ENCODE data around the gene IGFBP3. TPM values are rescaled to one million over a fixed set of nuclear protein-coding genes. Genes with fewer than 3 reads are reported as not detected.

The IGFBP3 gene
- total RNA-seq, 1 donor, result 2,181 TPM

DNA sequence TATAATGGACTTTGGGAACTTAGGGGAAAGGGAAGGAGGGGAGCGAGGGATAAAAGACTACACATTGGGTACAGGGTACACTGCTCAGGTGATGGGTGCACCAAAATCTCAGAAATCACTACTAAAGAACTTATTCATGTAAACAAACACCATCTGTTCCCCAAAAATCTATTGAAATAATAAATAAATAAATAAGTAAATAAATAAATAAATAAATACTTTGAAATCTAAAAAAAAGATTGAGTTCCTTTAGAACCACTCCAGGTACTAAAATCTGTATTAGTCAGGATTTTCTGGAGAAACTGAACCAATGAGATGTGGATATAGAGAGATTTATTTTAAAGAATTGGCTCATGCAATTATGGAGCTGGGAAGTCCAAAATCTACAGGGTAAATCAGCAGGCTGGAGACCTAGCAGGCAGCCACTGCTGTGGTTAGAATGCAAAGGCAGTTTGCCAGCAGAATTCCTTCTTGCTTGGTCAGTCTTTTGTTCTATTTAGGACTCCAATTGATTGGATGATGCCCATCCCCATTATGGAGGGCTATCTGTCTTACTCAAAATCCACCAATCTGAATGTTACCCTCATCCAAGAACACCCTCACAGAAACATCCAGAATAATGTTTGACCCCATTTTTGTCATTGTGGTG is 23.9 kb downstream of the IGFBP3 start:
- peaks cover 17% of the 10 kb centered on the region for H3K4me1 ChIP-seq (ENCODE audit: insufficient read depth, low read length)
- H4K20me1 ChIP-seq (ENCODE audit: insufficient read depth, low read length), result no peaks in the 10 kb centered on the region
- H2AFZ ChIP-seq (ENCODE audit: low read length), result no peak overlapping the region
- H3K4me3 ChIP-seq (ENCODE audit: insufficient read depth, low read length), result no peak overlapping the region
- H3K79me2 ChIP-seq (ENCODE audit: insufficient read depth, low read length), result no peaks in the 10 kb centered on the region
- H3K4me2 ChIP-seq (ENCODE audit: insufficient read depth, low read length), result no peak overlapping the region
- H3K27me3 ChIP-seq (ENCODE audit: insufficient read depth, low read length), result peaks cover 3% of the 10 kb centered on the region
- TF ChIP-seq, protein P1, sequence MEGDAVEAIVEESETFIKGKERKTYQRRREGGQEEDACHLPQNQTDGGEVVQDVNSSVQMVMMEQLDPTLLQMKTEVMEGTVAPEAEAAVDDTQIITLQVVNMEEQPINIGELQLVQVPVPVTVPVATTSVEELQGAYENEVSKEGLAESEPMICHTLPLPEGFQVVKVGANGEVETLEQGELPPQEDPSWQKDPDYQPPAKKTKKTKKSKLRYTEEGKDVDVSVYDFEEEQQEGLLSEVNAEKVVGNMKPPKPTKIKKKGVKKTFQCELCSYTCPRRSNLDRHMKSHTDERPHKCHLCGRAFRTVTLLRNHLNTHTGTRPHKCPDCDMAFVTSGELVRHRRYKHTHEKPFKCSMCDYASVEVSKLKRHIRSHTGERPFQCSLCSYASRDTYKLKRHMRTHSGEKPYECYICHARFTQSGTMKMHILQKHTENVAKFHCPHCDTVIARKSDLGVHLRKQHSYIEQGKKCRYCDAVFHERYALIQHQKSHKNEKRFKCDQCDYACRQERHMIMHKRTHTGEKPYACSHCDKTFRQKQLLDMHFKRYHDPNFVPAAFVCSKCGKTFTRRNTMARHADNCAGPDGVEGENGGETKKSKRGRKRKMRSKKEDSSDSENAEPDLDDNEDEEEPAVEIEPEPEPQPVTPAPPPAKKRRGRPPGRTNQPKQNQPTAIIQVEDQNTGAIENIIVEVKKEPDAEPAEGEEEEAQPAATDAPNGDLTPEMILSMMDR (IDR thresholded peaks at IDR 0.05; ENCODE audit: extremely low read depth, low read depth, low read length), result no peak
- H3K36me3 ChIP-seq (ENCODE audit: insufficient read depth, low read length), result no peaks in the 10 kb centered on the region
- DNase-seq (ENCODE audit: insufficient read length, low spot score, missing footprints), result no peak
- H3K9me3 ChIP-seq (ENCODE audit: low read depth, low read length), result no peaks in the 10 kb centered on the region
- peak overlapping the region; percentile 64 for H3K27ac ChIP-seq (ENCODE audit: low read depth, low read length)

DNA sequence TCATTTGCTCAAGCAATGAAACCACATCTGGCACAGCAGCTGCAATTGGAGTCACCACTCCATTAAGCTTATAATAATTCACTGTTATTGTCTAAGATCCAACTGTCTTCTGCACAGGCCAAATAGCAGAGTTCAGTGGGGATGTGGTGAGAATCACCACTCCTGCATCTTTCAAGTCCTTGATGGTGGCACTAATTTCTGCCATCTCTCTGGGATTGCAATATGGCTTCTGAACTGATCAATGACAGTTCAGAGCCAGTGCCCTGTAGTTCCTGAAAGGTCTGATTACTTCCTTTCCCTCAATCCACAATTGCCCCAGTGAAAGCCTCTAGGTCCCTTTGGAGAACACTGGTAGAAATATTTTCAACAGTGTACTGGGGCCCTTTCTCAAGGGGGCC is 26.4 kb downstream of the IGFBP3 start:
- H3K79me2 ChIP-seq (ENCODE audit: insufficient read depth, low read length), result no peaks in the 10 kb centered on the region
- peaks cover 17% of the 10 kb centered on the region for H3K4me1 ChIP-seq (ENCODE audit: insufficient read depth, low read length)
- no peaks in the 10 kb centered on the region for H4K20me1 ChIP-seq (ENCODE audit: insufficient read depth, low read length)
- no peak overlapping the region for H2AFZ ChIP-seq (ENCODE audit: low read length)
- H3K9me3 ChIP-seq (ENCODE audit: low read depth, low read length), result no peaks in the 10 kb centered on the region
- H3K27ac ChIP-seq (ENCODE audit: low read depth, low read length), result no peak overlapping the region
- peaks cover under 1% of the 10 kb centered on the region for H3K27me3 ChIP-seq (ENCODE audit: insufficient read depth, low read length)
- no peak overlapping the region for H3K4me2 ChIP-seq (ENCODE audit: insufficient read depth, low read length)
- DNase-seq (ENCODE audit: insufficient read length, low spot score, missing footprints), result no peak
- no peak overlapping the region for H3K4me3 ChIP-seq (ENCODE audit: insufficient read depth, low read length)
- TF ChIP-seq, protein P1 (IDR thresholded peaks at IDR 0.05; ENCODE audit: extremely low read depth, low read depth, low read length), result no peak
- H3K36me3 ChIP-seq (ENCODE audit: insufficient read depth, low read length), result no peaks in the 10 kb centered on the region

DNA sequence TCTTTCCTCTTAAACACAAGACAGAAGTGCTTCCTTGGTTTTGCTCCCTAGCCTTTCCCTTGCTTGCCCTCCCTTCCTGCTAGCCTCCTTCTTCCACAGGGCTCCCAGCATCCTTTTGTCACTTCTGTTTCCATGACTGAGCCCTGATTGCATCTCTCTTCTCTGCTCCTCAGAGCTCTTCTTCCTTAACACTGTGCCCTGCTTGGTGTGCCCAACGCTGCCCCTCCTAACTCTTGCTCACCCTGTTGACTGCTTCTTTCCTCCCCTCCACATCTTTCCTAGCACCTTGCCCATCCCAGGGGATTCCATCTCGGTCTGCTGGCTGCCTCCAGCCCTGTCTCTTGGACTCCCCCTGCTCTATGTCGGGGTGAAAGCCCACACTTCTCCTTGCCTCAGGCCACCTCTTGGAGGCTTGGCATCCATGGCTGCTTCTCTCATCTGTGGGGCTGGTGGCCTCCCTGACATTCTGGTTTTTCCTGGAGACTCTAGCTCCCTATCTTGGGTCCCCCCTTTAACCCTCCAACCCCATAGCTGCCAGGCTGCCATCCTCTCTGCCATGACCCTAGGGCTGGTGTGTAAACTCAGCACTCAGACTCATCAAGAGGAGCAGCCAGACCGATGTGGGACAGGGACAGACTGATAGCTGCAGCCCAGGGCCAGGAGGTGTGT is 26.9 kb downstream of the IGFBP3 start:
- Histone ChIP-seq H3K4me2 (ENCODE audit: insufficient read depth, low read length) (no peak overlapping the region), H4K20me1 (ENCODE audit: insufficient read depth, low read length) (no peaks in the 10 kb centered on the region), H3K36me3 (ENCODE audit: insufficient read depth, low read length) (no peaks in the 10 kb centered on the region), H3K79me2 (ENCODE audit: insufficient read depth, low read length) (no peaks in the 10 kb centered on the region), H3K27me3 (ENCODE audit: insufficient read depth, low read length) (peaks cover 2% of the 10 kb centered on the region), H3K4me1 (ENCODE audit: insufficient read depth, low read length) (peaks cover 20% of the 10 kb centered on the region), H3K27ac (ENCODE audit: low read depth, low read length) (no peak overlapping the region), H2AFZ (ENCODE audit: low read length) (no peak overlapping the region), H3K9me3 (ENCODE audit: low read depth, low read length) (no peaks in the 10 kb centered on the region), H3K4me3 (ENCODE audit: insufficient read depth, low read length) (no peak overlapping the region)
- TF ChIP-seq, protein P1 (IDR thresholded peaks at IDR 0.05; ENCODE audit: extremely low read depth, low read depth, low read length), result no peak
- no peak for DNase-seq (ENCODE audit: insufficient read length, low spot score, missing footprints)

DNA sequence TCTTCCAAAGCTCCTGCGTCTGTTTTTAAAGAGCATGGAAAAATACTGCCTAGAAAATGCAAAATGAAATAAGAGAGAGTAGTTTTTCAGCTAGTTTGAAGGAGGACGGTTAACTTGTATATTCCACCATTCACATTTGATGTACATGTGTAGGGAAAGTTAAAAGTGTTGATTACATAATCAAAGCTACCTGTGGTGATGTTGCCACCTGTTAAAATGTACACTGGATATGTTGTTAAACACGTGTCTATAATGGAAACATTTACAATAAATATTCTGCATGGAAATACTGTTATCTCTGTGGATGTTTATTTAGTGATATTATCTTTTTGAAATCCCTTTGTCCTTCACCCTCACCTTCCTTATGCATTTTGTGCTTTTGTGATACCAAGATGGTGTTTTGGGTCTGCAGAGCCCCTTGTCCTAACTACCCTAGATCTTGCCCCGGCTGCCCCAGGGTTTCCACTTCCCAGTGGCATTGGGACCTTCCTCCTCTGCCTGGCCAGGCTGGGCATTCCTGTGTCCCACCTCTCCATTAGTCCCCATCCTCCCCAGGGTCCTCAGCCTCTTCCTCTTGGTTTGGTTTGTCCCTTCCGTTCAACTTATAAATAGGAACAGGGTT is 27.6 kb downstream of the IGFBP3 start:
- Histone ChIP-seq H3K9me3 (ENCODE audit: low read depth, low read length) (no peaks in the 10 kb centered on the region), H4K20me1 (ENCODE audit: insufficient read depth, low read length) (no peaks in the 10 kb centered on the region), H3K4me1 (ENCODE audit: insufficient read depth, low read length) (peaks cover 19% of the 10 kb centered on the region), H3K4me2 (ENCODE audit: insufficient read depth, low read length) (no peak overlapping the region), H3K27me3 (ENCODE audit: insufficient read depth, low read length) (peaks cover 2% of the 10 kb centered on the region), H3K36me3 (ENCODE audit: insufficient read depth, low read length) (no peaks in the 10 kb centered on the region), H3K4me3 (ENCODE audit: insufficient read depth, low read length) (no peak overlapping the region), H3K79me2 (ENCODE audit: insufficient read depth, low read length) (no peaks in the 10 kb centered on the region), H2AFZ (ENCODE audit: low read length) (no peak overlapping the region), H3K27ac (ENCODE audit: low read depth, low read length) (no peak overlapping the region)
- DNase-seq (ENCODE audit: insufficient read length, low spot score, missing footprints), result no peak
- TF ChIP-seq, protein P1 (IDR thresholded peaks at IDR 0.05; ENCODE audit: extremely low read depth, low read depth, low read length), result no peak
